Transverse colon (tissue), 4 donors: ENCODE results near the gene ARHGEF37.

ENCODE experiments used
- CTCF ChIP-seq, 5 experiments: fragments of 200-600 bp in 3 of 5; fragments of 450-650 bp in 2 of 5; sonication (generic) in 3 of 5; IDR thresholded peaks; 1 replicate in 2 of 5; 2 replicates in 3 of 5; pipeline ENCODE4 v1.5.1; 2016 to 2017; ENCODE audit warnings: antibody characterized with exemption in 5 of 5, inconsistent platforms in 3 of 5, mild to moderate bottlenecking in 2 of 5, moderate library complexity in 1 of 5
- EP300 ChIP-seq: sonication (generic); formaldehyde crosslinking; IDR thresholded peaks from one replicate; pipeline ENCODE4 v1.6.1; 2017; ENCODE audit warnings: antibody characterized with exemption, low read depth
- POLR2A ChIP-seq: fragments of 450-650 bp; IDR thresholded peaks from one replicate; pipeline ENCODE4 v1.6.1; 2016; ENCODE audit warnings: antibody characterized with exemption, mild to moderate bottlenecking, moderate library complexity
- POLR2AphosphoS5 ChIP-seq, 3 donors: sonication (generic); formaldehyde crosslinking; IDR thresholded peaks; one replicate each; pipeline ENCODE4 v1.6.1; 2016; ENCODE audit warnings: antibody characterized with exemption in 3 of 3

- TF ChIP-seq CTCF (IDR thresholded peaks at IDR 0.05) = no peak
- TF ChIP-seq POLR2AphosphoS5 (IDR thresholded peaks at IDR 0.05) = no peak
- no peak for TF ChIP-seq EP300
- TF ChIP-seq POLR2A = no peak
These were observed 36.5 kb downstream of the ARHGEF37 start for GRCh38 chr5:149617760-149618306.
